8988T (cell line): ENCODE measurements around the gene ACSL5.
"Not testable (repeated sequence)": the region's sequence is repeated elsewhere in the genome, so short reads cannot be mapped to it uniquely, and the experiment has no call there.

ENCODE experiments used
- DNase-seq: peaks from one replicate; pipeline ENCODE4 v3.0.0; 2011

Gene ACSL5

GRCh38 chr10:112351146-112351545, 22.8 kb upstream of the ACSL5 start:
- DNase-seq, result no peak

- no peak for DNase-seq
Measured at GRCh38 chr10:112352044-112352443, 21.9 kb upstream of the ACSL5 start.

- DNase-seq, result no peak
Measured at GRCh38 chr10:112353046-112353445, 20.9 kb upstream of the ACSL5 start.

GRCh38 chr10:112356686-112357085, 17.2 kb upstream of the ACSL5 start:
- DNase-seq, result no peak

GRCh38 chr10:112359606-112360307, 14.2 kb upstream of the ACSL5 start:
- no peak for DNase-seq

GRCh38 chr10:112360308-112361270, 13.3 kb upstream of the ACSL5 start:
- no peak for DNase-seq

GRCh38 chr10:112361951-112362751, 11.8 kb upstream of the ACSL5 start:
- peak; percentile 37 for DNase-seq

- DNase-seq, result no peak
Measured at GRCh38 chr10:112362833-112363232, 11.1 kb upstream of the ACSL5 start.

GRCh38 chr10:112363696-112364688, 9.9 kb upstream of the ACSL5 start:
- DNase-seq, result no peak

GRCh38 chr10:112365014-112365432, 8.9 kb upstream of the ACSL5 start:
- no peak for DNase-seq

- DNase-seq, result no peak
Measured at GRCh38 chr10:112365451-112365850, 8.5 kb upstream of the ACSL5 start.

GRCh38 chr10:112366992-112367391, 6.9 kb upstream of the ACSL5 start:
- DNase-seq, result no peak

- DNase-seq, result no peak
Measured at GRCh38 chr10:112367516-112367915, 6.4 kb upstream of the ACSL5 start.

GRCh38 chr10:112369495-112370423, 4.2 kb upstream of the ACSL5 start:
- no peak for DNase-seq

- DNase-seq, result no peak
Measured at GRCh38 chr10:112370424-112370819, 3.5 kb upstream of the ACSL5 start.

GRCh38 chr10:112371326-112371725, 2.6 kb upstream of the ACSL5 start:
- DNase-seq, result not testable (repeated sequence)

GRCh38 chr10:112372182-112372810, 1.6 kb upstream of the ACSL5 start:
- not testable (repeated sequence) for DNase-seq

GRCh38 chr10:112374724-112375541, 1.0 kb downstream of the ACSL5 start:
- DNase-seq, result no peak

- no peak for DNase-seq
Measured at GRCh38 chr10:112375721-112376395, 1.9 kb downstream of the ACSL5 start.
